Transverse colon (tissue), 4 donors: ENCODE data around the gene ZNF266.

Experiments
- POLR2AphosphoS5 ChIP-seq, 3 donors: sonication (generic); formaldehyde crosslinking; IDR thresholded peaks; one replicate each; pipeline ENCODE4 v1.6.1; 2016; ENCODE audit warnings: antibody characterized with exemption in 3 of 3
- TF ChIP-seq, protein P1 (sequence below), 5 experiments: fragments of 200-600 bp in 3 of 5; fragments of 450-650 bp in 2 of 5; sonication (generic) in 3 of 5; IDR thresholded peaks; 1 replicate in 2 of 5; 2 replicates in 3 of 5; pipeline ENCODE4 v1.5.1; 2016 to 2017; ENCODE audit warnings: antibody characterized with exemption in 5 of 5, inconsistent platforms in 3 of 5, mild to moderate bottlenecking in 2 of 5, moderate library complexity in 1 of 5

DNA sequence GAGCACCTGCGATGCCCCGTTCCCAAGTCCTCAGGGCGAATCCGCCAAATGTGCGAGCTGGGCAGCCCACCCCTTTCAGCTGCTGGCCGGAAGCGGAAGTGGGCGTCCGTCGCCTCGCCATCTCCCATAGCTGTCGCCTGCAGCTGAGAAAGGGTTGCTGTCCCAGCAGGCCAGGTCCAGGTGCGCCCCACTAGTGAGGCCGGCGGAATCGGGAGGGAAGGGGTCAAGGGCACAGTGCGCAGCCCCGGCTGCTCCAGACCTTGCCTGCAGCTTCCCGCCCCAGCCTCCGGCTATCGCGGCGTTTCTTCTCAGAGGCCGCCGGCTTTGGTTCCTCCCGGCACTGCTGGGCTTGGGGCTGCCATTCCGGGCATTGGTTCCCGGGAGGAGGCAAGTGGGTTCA is 72.5 kb downstream of the ZNF266 start, which contains the start of gene ZNF177:
- no peak for TF ChIP-seq POLR2AphosphoS5 (IDR thresholded peaks at IDR 0.05)
- TF ChIP-seq, protein P1, sequence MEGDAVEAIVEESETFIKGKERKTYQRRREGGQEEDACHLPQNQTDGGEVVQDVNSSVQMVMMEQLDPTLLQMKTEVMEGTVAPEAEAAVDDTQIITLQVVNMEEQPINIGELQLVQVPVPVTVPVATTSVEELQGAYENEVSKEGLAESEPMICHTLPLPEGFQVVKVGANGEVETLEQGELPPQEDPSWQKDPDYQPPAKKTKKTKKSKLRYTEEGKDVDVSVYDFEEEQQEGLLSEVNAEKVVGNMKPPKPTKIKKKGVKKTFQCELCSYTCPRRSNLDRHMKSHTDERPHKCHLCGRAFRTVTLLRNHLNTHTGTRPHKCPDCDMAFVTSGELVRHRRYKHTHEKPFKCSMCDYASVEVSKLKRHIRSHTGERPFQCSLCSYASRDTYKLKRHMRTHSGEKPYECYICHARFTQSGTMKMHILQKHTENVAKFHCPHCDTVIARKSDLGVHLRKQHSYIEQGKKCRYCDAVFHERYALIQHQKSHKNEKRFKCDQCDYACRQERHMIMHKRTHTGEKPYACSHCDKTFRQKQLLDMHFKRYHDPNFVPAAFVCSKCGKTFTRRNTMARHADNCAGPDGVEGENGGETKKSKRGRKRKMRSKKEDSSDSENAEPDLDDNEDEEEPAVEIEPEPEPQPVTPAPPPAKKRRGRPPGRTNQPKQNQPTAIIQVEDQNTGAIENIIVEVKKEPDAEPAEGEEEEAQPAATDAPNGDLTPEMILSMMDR (IDR thresholded peaks at IDR 0.05), result no peak
